NCI-H748 treated with DMSO at 0.1 percent for 48 hours (cell line): ENCODE measurements around the gene TRPC5OS.

ENCODE experiments used
- DNase-seq: peaks from one replicate; lab custom pipeline; 2025; lab: John Stamatoyannopoulos, UW

The TRPC5OS gene

GRCh38 chrX:111896148-111896547 lies 20.2 kb downstream of the TRPC5OS start:
- DNase-seq = no peak

- DNase-seq = no peak
These were observed 38.6 kb downstream of the TRPC5OS start for GRCh38 chrX:111914398-111915090.

- no peak for DNase-seq
These were observed 41.6 kb downstream of the TRPC5OS start for GRCh38 chrX:111917591-111917990.

GRCh38 chrX:111928456-111928855 lies 52.5 kb downstream of the TRPC5OS start:
- no peak for DNase-seq
